Right lobe of liver (tissue), 4 donors: Measurements from ENCODE around the gene RAPGEF3.

Experiments
- POLR2A ChIP-seq: fragments of 450-650 bp; IDR thresholded peaks from one replicate; pipeline ENCODE4 v1.6.1; 2017; ENCODE audit warnings: antibody characterized with exemption, mild to moderate bottlenecking
- TF ChIP-seq, protein P1 (sequence below), 4 donors: fragments of 200-600 bp in 3 of 4; fragments of 450-650 bp in 1 of 4; IDR thresholded peaks; one replicate each; pipeline versions ENCODE4 v1.5.1 to v1.8.0; 2016 to 2022; ENCODE audit warnings: antibody characterized with exemption in 4 of 4, mild to moderate bottlenecking in 2 of 4
- donor health status: DM: no; HTN: no; CAD: no.
- donor health status: DM: no; HTN: no; CAD: no.
- donor health status: DM: no; HTN: yes; CAD: no.

DNA sequence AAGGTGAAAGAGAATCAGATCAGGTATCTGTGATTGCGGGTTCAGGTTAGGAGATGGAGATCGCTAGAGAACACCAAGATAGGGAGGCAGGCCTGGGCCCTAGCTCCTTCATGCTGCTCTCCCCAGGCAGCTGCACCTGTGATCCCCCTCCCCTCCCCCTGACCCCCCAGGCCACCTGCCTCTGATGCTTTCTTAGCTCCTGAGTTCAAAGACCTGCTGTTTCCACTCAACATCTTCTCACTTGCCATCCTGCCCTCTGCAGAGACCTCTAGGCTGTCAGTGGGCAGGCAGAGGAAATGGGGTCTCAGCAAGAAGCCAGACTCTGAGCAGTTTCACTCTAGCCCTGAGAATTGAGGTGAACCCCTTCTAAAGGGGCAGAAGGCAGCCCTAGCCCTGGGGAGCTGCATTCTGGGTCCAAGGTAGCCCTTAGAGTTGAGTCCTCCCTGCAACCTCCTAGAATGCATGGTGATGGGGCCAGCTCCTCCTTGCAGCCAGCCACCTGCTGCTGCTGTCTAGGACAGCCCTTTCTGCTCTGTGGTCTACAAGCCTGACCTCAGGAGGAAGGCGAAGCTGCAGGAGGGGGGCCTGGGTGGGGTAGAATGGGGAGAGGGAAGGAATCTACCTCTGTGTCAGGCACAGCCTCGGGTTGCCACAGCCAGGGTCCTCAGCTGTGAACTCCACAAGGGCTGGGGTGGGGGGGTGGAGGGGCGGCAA is 8.0 kb upstream of the RAPGEF3 start:
- TF ChIP-seq, protein P1, sequence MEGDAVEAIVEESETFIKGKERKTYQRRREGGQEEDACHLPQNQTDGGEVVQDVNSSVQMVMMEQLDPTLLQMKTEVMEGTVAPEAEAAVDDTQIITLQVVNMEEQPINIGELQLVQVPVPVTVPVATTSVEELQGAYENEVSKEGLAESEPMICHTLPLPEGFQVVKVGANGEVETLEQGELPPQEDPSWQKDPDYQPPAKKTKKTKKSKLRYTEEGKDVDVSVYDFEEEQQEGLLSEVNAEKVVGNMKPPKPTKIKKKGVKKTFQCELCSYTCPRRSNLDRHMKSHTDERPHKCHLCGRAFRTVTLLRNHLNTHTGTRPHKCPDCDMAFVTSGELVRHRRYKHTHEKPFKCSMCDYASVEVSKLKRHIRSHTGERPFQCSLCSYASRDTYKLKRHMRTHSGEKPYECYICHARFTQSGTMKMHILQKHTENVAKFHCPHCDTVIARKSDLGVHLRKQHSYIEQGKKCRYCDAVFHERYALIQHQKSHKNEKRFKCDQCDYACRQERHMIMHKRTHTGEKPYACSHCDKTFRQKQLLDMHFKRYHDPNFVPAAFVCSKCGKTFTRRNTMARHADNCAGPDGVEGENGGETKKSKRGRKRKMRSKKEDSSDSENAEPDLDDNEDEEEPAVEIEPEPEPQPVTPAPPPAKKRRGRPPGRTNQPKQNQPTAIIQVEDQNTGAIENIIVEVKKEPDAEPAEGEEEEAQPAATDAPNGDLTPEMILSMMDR (IDR thresholded peaks at IDR 0.05), result no peak
- no peak for TF ChIP-seq POLR2A
